Stimulated activated CD8-positive, alpha-beta memory T cell treated with anti-CD3 and anti-CD28 coated beads, Interleukin-15, amount 100 ng/mL, for 4 hours (primary cell): ENCODE data around the gene ZNF552.
"Not testable (repeated sequence)": the region's sequence is repeated elsewhere in the genome, so short reads cannot be mapped to it uniquely, and the experiment has no call there.

Experiments used
- DNase-seq, 2 donors: peaks; one replicate each; pipeline ENCODE4 v3.0.0-alpha.2; 2020; ENCODE audit warnings: low read depth in 2 of 2

ZNF552 gene

DNA sequence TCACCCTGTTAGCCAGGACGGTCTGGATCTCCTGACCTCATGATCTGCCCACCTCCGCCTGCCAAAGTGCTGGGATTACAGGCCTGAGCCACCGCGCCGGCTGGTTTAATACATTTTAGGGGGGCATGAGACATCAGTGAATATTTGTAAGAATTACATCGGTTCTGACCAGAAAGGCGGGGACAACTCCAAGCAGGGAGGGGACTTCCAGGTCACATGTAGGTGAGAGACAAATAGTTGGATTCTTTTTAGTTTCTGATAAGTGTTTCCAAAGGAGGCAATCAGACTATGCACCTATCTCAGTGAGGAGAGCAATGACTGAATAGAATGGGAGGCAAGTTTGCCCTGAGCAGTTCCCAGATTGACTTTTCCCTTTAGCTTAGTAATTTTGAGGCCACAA is 3.7 kb upstream of the ZNF552 start:
- DNase-seq, result no peak

DNA sequence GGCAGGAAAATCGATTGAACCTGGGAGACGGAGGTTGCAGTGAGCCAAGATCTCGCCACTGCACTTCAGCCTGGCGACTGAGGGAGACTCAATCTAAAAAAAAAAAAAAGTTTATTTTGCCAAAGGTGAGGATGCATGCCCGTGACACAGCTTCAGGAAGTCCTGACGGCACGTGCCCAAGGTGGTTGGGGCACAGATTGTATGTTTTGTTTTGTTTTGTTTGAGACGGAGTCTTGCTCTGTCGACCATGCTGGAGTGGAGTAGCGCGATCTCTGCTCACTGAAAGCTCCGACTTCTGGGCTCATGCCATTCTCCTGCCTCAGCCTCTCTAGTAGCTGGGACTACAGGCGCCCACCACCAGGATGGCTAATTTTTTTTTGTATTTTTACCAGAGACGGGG is 3.3 kb upstream of the ZNF552 start:
- no peak for DNase-seq

DNA sequence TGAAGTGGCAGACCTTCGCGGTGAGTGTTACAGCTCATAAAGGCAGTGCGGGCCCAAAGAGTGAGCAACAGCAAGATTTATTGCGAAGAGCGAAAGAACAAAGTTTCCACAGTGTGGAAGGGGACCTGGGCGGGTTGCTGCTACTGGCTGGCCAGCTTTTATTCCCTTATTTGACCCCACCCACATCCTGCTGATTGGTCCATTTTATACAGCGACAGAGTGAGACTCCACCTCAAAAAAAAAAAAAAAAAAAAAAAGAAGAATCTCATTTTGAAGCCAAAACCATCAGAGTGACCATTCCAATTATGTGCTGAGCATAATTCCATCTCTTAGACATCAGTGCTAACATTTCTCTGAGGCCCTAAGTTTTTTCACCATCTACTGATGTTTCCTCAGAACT is 1.9 kb upstream of the ZNF552 start:
- no peak for DNase-seq

DNA sequence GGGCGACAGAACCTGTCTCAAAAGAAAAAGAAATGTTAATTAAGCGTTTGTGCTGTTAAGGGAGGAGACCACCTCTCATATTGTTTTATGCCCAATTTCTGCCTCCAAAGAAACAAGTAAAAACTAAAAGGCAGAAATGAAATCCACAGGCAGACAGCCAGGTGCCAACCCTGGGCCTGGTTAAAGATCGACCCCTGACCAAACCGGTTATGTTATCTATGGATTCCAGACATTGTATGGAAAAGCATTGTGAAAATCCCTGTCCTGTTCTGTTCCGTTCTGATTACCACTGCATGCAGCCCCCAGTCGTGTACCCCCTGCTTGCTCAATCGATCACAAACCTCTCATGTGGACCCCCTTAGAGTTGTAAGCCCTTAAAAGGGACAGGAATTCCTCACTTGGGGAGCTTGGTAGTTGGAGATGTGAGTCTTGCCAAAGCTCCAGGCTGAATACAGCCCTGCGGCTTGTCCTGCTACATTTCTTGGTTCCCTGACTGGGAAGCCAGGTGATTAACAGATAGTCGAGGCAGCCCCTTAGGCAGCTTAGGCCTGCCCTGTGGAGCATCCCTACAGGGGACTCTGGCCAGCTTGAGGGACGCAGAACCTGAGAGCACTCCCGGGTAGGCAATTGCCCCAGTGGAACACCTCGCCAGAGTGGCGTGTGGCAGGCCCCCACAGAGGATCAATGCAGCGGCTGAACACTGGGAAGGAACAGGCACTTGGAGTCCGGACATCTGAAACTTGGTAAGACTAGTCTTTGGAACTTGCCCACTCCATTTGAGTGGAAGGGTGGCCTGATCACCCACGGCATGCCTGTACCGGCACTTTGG is 748 bp upstream of the ZNF552 start:
- no peak for DNase-seq

DNA sequence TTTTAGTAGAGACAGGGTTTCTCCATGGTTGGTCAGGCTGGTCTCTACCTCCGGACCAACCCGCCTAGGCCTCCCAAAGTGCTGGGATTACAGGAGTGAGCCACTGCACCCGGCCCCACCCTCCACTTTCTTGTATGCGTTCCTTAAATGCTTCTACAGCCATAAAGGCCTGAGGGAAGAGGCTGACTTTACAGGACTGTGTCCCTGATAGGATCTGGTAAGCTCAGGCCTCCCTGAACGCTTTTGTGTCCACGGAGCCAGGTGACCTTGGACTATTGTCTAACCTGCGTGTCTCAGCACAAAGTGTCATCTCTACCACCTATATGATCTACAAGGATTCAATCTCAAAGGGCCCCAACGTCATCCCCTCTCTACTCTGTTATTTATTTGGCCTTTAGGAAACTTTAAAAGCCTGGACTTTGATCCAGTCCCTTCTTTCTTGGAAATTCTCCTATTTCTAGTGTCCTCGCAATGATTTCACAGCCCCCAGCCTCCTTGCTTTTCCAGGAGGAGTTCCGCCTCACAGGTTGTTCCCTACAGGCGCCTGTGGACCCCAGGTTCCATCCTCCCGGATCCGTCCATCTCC is 701 bp downstream of the ZNF552 start:
- DNase-seq, result no peak

DNA sequence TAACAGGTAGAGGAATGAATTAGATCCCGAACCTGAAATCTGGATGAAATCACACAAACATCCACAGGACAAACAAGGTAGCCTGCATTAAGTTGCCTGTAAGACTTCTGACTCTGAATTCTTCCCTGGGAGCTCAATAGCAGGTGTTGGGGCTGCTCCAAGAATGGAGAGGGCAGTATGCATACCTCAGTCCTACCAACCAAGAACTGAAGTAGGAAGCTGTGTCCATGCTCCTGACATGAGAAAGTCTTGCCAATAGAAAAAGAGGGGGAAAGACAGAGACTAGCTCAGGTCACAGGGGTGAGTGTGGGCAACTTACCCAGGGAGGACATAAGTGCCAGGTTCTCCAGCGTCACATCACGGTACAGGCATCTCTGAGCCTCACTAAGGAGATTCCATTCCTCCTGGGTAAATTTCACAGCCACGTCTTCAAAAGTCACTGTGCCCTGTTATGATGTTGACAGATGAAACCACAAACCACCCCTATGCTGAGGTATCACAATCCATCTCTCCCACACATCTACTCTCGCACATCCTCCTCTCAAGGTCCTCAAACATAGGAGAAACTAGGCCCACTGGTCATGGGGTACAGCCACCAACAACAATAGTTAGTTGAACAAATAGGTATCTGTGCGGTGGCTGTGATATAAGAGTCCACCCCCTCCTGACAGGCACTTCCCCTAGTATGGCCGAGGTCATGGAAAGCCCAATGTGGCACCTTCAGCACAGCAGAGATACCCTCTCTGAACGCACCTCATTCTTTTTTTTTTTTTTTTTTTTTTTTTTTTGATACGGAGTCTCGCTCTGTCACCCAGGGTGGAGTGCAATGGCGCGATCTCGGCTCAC is 1.5 kb downstream of the ZNF552 start:
- DNase-seq, result not testable (repeated sequence)

DNA sequence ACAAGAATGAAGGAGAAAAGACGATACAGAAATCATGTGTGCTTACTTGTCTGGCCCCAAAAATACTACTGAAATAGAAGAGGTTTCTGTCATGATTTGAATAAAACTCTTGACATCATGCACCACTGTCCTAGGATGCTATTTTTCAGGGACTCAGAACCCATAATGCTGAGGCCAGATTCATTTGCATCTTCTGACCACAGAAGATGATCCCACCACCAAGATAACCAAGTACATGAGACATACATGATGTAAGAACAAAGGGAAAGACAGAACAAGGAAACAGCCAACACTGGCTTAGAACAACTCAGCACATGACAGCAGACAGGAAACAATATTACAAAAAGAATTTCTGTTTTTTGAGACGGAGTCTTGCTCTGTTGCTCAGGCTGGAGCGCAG is 2.5 kb downstream of the ZNF552 start:
- no peak for DNase-seq

DNA sequence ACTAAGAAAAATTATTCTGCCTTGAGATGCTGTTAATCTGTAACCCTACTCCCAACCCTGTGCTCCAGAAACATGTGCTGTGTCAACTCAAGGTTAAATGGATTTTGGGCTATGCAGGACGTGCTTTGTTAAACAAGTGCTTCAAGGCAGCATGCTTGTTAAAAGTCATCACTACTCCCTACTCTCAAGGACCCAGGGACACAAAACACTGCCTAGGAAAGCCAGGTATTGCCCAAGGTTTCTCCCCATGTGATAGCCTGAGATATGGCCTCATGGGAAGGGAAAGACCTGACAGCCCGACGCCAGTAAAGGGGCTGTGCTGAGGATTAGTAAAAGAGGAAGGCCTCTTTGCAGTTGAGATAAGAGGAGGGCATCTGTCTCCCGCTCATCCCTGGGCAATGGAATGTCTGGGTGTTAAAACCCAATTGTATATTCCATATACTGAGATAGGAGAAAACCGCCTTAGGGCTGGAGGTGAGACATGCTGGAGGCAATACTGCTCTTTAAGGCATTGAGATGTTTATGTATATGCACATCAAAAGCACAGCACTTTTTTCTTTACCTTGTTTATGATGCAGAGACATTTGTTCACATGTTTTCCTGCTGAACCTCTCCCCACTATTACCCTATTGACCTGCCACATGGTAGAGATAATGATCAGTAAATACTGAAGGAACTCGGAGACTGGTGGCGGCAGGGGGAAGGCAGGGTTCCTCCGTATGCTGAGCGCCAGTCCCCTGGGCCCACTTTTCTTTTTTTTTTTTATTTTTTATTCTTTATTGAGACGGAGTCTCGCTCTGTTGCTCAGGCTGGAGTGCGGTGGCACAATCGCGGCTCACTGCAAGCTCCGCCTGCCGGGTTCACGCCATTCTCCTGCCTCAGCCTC is 4.1 kb downstream of the ZNF552 start:
- not testable (repeated sequence) for DNase-seq

DNA sequence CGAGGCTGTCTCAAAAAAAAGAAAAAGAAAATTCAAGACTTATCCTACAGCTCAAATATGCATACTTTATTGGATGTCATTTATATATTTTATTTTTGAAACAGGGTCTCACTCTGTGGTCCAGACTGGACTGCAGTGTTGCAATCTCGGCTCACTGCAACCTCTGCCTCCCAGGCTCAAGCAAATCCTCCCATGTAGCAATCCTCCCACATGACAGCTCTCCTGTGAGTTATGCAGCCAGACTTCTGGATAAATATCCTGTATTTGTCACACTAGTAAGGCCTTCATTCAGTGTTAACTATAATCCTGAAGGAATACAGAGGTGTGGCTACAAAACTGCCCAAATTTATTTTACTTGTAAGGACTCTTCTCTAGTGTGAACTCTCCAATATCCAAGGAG is 7.2 kb downstream of the ZNF552 start:
- no peak for DNase-seq

DNA sequence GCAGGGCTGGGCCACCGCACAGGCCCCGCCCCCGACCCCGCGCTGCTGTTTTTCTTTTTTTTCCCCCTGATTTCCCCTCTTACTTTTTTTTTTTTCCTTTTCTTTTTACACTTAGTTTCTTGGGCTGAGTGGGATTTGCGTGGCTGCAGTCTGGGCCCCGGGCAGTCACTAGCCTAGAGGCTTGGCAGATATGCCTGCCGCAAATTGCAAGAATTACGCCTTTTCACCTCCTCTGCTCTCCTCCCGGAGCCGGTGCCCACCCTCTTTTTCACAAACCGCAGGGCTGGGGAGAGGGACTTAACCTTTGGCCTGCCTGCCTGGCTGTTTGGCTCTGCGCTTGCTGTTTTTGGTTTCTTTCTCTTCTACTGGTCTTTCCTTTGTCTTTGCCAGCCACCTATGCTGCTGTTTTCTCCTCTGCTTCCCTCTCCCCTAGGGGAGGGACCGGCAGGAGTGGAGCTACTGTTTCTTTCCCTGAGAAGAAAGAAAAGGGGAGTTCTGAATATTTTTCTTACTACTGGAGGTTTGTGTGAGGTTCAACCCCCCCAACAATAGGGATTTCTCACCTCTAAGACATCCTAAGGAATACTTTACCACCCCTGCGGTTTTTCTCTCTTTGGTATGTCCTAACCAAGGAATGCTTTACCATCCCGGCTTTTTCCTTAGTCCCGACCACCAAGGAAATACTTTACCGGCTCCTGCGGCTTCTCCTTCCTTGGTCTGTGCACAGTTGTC is 11.0 kb downstream of the ZNF552 start:
- no peak for DNase-seq

DNA sequence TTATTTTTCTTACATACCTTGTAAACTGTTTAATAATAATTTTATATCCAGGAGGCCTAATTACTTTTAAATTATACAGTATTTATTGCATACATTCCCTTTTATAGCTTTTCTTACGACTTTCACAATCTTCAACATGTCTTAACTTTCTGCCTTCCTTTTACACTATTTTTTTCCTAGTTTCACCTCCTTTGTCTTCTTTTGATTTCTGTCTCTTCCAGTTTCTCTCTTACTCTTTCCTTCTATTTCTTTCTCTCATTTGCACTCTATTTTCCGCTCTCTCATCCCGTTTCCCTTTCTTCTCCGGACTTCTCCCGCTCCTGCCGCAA is 11.5 kb downstream of the ZNF552 start:
- no peak for DNase-seq

DNA sequence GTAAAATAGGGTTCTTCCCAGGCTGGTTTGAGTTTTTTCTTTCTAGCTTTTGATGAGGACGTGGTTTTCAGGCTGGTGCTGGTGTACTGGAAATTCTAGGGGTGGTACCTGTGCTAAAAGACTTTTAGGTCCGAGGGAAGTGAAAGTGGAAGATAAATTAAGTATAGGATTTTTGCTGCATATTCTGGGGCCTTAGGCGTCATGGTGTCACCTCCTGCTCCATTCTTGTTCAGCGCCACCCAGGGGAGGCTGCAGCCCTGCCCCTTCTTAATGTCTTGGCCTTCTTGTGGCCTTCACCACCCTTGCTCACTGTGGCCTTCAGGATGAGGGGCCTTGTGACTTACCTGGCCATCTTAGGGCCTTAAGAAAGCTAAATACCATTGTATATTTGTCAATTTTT is 12.4 kb downstream of the ZNF552 start:
- no peak for DNase-seq

DNA sequence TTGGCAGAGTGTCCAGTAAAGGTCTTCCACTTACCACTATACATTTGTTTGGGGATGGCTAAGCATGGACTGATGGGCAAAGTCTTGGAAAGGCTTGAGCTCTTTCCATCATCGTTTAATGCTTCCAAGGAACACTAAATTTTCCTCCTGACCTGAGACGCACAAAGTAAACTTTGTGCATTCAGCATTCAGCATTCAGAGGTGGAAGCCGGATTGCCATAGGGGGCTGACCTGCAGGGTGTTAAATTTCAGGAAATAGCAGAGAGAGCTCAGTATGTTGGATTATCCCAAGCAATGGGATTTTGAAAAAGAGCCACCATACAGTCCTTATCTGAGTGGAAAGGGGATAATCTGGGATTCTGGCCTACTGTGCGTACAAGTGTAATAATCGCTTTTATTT is 14.0 kb downstream of the ZNF552 start:
- DNase-seq, result no peak

DNA sequence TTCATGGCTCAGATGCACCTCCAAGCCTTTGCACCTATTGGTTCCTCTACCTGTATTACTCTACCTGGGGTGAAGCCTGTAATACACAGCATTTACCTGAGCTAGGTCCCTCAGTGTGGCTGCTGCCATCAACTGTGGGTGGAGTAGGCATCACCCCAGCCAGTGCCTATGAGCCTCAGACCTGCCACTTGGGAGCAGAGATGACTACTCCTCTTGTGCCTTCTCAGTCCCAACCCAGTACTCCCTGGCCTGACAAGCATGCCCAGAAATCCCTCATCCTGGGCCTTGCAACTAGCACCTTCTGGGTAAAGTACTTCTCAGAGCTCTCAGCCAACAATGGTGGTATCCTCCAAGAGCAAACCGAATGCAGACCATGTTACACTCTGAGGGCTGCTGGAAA is 18.1 kb downstream of the ZNF552 start:
- not testable (repeated sequence) for DNase-seq

DNA sequence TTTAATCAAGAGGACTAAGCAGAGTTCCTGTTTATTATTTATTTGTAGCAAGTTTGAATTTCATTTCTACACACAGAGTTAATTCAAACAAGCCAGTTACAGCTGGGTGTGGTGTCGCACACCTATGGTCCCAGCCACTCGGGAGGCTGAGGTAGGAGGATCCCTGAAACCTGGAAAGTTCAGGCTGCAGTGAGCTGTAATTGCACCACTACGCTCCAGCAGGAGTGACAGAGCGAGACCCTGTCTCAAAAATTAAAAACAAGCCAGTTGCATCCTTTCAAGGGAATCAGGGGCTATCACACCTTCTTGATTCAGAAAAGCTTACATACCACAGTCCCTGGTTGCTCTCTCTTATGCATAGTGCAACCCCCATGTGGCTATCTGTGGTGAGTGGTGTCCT is 25.4 kb downstream of the ZNF552 start:
- DNase-seq, result no peak

DNA sequence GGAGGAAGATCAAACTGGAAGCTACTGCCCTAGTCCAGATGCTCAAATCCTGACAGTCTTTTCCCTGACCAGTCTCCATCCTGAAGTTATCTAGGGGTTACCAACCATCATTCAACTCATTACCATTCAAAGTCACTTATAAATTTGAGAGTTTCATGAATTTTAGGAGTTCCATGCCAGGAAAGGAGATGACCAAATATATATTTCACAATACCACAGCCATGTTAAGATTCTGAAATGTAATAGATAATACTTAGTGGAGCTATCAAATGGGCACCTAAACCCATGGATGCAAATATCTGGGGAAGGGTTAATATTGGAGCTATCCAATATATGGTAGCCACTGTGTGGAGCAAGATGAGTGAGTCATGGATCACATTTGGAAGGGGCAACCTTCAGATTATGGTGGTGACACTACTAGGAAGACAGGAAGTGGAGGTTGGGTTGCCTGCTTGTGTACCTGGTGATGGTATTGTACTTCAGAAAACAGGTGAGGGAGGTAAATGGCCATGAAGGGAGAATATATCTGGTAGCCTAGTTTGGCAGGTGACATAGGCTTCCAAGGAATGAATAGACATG is 26.5 kb downstream of the ZNF552 start:
- DNase-seq, result no peak

DNA sequence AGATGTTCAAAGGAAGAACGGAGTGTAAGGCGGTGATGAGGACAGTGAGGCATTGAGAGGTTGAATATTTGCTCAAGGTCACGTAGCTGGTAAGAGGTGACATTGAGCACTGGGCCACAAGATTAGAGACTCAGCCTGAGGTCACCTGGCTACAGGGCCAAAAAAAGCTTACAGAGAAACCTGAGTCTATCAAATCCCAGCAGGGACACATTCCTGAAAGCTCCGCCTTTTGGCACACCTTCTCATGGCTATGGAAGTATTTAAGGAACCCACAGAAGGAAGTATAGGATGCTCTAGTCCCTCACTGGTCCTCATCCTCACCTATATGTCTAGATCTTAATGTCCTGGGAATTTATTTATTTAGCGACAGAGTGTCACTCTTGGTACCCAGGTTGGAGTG is 27.8 kb downstream of the ZNF552 start:
- DNase-seq, result no peak

DNA sequence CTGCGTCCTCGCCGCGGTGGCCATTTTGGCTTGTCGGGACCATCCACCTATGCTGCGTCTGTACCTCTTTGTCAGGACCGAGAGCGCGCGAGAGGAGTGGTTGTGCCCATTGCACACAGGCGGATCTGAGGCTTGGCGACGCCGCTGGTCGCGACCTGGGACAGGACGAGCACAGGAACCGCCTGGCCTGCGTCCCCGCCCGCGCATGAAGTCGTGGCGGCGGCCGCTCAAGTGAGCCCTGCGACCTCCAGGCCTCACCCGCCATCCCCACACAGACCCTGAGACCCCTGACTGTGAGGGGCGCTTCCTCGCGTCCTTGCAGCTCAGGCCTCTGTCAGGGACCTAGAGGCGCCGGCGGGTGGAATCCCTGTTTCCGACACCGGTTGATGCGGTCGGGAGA is 28.4 kb downstream of the ZNF552 start:
- no peak for DNase-seq

DNA sequence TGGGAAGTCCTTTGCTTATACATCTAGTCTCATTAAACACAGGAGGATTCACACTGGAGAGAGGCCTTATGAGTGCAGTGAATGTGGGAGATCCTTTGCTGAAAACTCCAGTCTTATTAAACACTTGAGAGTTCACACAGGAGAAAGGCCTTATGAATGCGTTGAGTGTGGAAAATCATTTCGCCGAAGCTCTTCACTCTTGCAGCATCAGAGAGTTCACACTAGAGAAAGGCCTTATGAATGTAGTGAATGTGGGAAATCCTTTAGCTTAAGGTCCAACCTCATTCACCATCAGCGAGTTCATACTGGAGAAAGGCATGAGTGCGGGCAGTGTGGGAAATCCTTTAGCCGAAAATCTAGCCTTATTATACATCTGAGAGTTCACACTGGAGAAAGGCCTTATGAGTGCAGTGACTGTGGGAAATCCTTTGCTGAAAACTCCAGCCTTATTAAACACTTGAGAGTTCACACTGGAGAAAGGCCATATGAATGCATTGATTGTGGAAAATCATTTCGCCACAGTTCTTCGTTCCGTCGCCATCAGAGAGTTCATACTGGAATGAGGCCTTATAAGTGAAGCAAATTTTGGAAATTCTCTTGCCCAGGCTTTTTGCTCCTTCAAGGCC is 35.4 kb downstream of the ZNF552 start:
- no peak for DNase-seq

DNA sequence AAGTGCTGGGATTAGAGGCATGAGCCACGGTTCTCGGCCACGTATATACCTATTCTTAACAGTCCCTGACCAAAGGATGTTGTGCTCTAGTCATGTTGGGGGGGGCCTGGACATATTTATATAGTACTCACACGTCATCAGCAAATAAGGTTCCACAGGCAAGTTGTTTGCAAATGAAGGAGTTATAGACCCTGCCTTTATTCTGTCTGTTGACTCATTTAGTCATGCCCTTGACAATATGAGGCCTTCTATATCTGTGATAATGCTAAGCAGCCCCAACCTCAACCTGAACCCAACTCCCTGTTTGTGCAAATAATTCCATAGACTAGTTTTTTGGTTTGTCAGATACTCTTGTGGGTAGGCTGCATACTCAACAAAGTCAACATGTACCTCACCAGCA is 36.4 kb downstream of the ZNF552 start:
- DNase-seq, result no peak
